Mammary epithelial cell (primary cell): ENCODE results near the gene ACER3.

ENCODE experiments used
- EZH2 ChIP-seq: IDR thresholded peaks from 2 replicates; pipeline ENCODE4 v1.6.1; 2012; ENCODE audit warnings: low read length, inconsistent platforms, borderline replicate concordance
- TF ChIP-seq, protein P1 (sequence below), 2 donors: IDR thresholded peaks in 1 of 2; conservative IDR thresholded peaks in 1 of 2; 2 replicates each; pipeline ENCODE4 v1.5.1; 2011 to 2012; ENCODE audit warnings: inconsistent platforms in 2 of 2, low read length in 2 of 2, mild to moderate bottlenecking in 2 of 2, control low read depth in 1 of 2, low read depth in 1 of 2; ENCODE audit not compliant: insufficient read depth in 1 of 2; ENCODE audit errors: extremely low read depth in 1 of 2

DNA sequence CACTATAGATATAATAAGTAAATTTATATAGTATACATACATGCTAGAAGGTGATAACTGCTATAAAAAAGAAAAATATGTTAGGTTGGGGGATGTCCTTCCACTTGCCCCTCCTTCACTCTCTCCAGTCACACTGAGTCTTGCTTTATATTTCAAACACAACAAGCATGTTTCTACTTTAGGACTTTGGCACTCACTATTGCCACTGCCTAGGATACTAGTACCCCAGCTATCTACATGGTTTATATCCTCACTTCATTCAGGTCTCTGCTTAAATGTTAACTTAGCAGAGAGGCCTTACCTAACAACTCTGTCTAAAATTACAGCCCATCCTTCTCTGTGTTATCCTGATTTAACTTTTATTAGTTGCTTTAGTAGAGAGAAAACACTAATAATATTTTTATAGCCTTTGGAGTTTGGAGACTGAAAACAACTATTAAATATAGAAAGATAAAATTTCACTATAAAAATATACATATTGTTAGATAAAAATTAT is 134.4 kb downstream of the ACER3 start:
- TF ChIP-seq, protein P1, sequence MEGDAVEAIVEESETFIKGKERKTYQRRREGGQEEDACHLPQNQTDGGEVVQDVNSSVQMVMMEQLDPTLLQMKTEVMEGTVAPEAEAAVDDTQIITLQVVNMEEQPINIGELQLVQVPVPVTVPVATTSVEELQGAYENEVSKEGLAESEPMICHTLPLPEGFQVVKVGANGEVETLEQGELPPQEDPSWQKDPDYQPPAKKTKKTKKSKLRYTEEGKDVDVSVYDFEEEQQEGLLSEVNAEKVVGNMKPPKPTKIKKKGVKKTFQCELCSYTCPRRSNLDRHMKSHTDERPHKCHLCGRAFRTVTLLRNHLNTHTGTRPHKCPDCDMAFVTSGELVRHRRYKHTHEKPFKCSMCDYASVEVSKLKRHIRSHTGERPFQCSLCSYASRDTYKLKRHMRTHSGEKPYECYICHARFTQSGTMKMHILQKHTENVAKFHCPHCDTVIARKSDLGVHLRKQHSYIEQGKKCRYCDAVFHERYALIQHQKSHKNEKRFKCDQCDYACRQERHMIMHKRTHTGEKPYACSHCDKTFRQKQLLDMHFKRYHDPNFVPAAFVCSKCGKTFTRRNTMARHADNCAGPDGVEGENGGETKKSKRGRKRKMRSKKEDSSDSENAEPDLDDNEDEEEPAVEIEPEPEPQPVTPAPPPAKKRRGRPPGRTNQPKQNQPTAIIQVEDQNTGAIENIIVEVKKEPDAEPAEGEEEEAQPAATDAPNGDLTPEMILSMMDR (conservative IDR thresholded peaks at IDR 0.05 in 1 of 2, IDR thresholded peaks at IDR 0.05 in 1 of 2; ENCODE audit: extremely low read depth in 1 of 2, insufficient read depth in 1 of 2, low read depth in 1 of 2, low read length in 2 of 2), result no peak
- no peak for TF ChIP-seq EZH2
